Thyroid gland (tissue), 4 donors: Measurements from ENCODE around the gene TBC1D2B. TPM values are rescaled to one million over a fixed set of nuclear protein-coding genes. Genes with fewer than 3 reads are reported as not detected.
A peak's percentile ranks its signal among the peaks of the same experiment; 100 is the strongest.

ENCODE experiments used
- DNase-seq, 2 donors: peaks; one replicate each; pipeline ENCODE4 v3.0.0-alpha.2; 2019
- H3K27ac ChIP-seq, 3 donors: fragments of 200-600 bp; sonication (generic); 1 replicate in 2 of 3; 2 replicates in 1 of 3; pipeline ENCODE4 v1.5.1; 2016 to 2019; ENCODE audit warnings: mild to moderate bottlenecking in 1 of 3, moderate library complexity in 1 of 3
- H3K27me3 ChIP-seq: fragments of 200-600 bp; sonication (generic); one replicate; pipeline ENCODE4 v1.5.1; 2019
- H3K36me3 ChIP-seq, 2 donors: fragments of 200-600 bp; sonication (generic); one replicate each; pipeline ENCODE4 v1.5.1; 2016 to 2019
- H3K4me1 ChIP-seq, 2 donors: fragments of 200-600 bp; sonication (generic); one replicate each; pipeline ENCODE4 v1.5.1; 2017 to 2019
- H3K4me3 ChIP-seq, 3 donors: fragments of 200-600 bp; sonication (generic); replicated peaks in 1 of 3; 1 replicate in 2 of 3; 2 replicates in 1 of 3; pipeline ENCODE4 v1.5.1; 2016; ENCODE audit warnings: mild to moderate bottlenecking in 1 of 3
- H3K9me3 ChIP-seq: fragments of 200-600 bp; sonication (generic); one replicate; pipeline ENCODE4 v1.5.1; 2017
- POLR2A ChIP-seq, 2 donors: fragments of 450-650 bp; IDR thresholded peaks; one replicate each; pipeline ENCODE4 v1.6.1; 2017; ENCODE audit warnings: antibody characterized with exemption in 2 of 2, mild to moderate bottlenecking in 2 of 2, moderate library complexity in 1 of 2
- WGBS, 2 donors: methylation state at CpG; one replicate each; pipeline ENCODE4 v1.1.5; 2017; 5-methylcytosine and 5-hydroxymethylcytosine counted together
- intact Hi-C: fragments of 100-400 bp; cut with DNase I; formaldehyde crosslinking; loops from one replicate; pipeline ENCODE4 v1.15.1; 2023
- total RNA-seq, 4 donors: library from RNA; depleted of rRNA; stranded (reverse); fragments of >200 nt; gene quantifications; one replicate each; pipeline ENCODE4 v1.2.3, GENCODE V29; 2016
- TF ChIP-seq, protein P1 (sequence below), 6 experiments: fragments of 200-600 bp in 3 of 6; fragments of 450-650 bp in 3 of 6; sonication (generic) in 3 of 6; IDR thresholded peaks; one replicate each; pipeline ENCODE4 v1.5.1; 2016 to 2019; ENCODE audit warnings: antibody characterized with exemption in 6 of 6, mild to moderate bottlenecking in 2 of 6, inconsistent platforms in 1 of 6, moderate library complexity in 1 of 6

TBC1D2B gene
- total RNA-seq, 4 donors from 2014 or later = 32.8 to 54.0 (median 40.1) TPM

DNA sequence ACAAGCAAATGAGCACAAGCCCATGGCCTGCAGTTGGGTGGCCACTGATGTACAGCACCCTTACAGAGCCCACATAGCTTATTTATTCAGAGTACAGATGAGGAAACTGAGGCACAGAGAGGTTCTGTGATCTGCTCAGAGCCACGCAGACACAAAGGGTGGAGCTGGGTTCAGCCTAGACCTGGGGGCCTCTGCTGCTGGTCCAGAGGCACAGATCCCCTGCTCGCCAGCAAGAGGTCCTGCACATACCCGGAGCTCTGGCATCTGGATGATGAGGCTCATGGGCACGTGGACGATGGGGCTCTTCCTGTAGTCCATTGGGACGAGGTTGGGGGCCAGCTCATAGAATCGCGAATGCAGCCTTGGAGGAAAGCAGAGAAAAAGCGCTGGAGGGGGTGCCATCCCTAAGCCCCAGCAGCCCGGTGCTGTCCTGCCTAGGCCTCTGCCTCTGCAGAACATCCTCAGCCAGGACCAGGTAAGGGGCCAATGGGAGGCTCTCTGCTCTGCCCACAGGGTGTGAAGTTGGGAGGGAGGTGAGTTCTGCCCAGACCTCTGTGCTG lies 33.5 kb upstream of the TBC1D2B start:
- H3K36me3 ChIP-seq = no peaks in the 10 kb centered on the region
- no peaks in the 10 kb centered on the region for H3K4me1 ChIP-seq
- 91 to 93% methylated on average over 6 to 10 of the region's 10 CpGs for WGBS, 2 donors
- H3K27ac ChIP-seq = no peak overlapping the region
- H3K9me3 ChIP-seq = no peaks in the 10 kb centered on the region
- intact Hi-C loops = loop anchor here (5.0 kb wide), 1 partner anchor 81 kb away; no protein-coding TSS in a partner anchor
- no peak for DNase-seq
- H3K4me3 ChIP-seq = no peak overlapping the region
- no peaks in the 10 kb centered on the region for H3K27me3 ChIP-seq
- TF ChIP-seq, protein P1, sequence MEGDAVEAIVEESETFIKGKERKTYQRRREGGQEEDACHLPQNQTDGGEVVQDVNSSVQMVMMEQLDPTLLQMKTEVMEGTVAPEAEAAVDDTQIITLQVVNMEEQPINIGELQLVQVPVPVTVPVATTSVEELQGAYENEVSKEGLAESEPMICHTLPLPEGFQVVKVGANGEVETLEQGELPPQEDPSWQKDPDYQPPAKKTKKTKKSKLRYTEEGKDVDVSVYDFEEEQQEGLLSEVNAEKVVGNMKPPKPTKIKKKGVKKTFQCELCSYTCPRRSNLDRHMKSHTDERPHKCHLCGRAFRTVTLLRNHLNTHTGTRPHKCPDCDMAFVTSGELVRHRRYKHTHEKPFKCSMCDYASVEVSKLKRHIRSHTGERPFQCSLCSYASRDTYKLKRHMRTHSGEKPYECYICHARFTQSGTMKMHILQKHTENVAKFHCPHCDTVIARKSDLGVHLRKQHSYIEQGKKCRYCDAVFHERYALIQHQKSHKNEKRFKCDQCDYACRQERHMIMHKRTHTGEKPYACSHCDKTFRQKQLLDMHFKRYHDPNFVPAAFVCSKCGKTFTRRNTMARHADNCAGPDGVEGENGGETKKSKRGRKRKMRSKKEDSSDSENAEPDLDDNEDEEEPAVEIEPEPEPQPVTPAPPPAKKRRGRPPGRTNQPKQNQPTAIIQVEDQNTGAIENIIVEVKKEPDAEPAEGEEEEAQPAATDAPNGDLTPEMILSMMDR (IDR thresholded peaks at IDR 0.05) = no peak
- TF ChIP-seq POLR2A (IDR thresholded peaks at IDR 0.05) = no peak

DNA sequence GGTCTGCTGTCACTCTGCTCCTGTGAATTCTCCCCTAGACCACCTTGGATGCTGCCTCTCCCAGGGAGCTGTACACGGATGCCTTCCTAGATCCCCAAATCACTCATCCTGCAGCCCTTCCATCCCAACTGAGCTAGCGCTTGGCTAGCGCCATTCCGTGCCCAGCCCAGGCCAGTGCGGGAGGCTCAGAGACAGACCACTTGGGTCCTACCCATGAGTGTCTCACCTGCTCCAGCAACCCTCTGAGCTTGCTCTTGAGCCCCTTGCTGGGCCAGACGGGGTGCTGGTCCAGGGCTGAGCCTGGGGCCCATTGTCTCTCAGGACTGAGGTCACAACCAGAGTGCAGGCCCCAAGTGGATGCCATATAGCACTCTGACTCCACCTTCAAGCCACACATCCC lies 32.6 kb upstream of the TBC1D2B start:
- WGBS, 2 donors = 91 to 95% methylated on average over 6 of the region's 6 CpGs
- no peak for DNase-seq
- Histone ChIP-seq H3K4me1 (no peaks in the 10 kb centered on the region), H3K36me3 (no peaks in the 10 kb centered on the region), H3K27ac (no peak overlapping the region), H3K4me3 (no peak overlapping the region), H3K27me3 (no peaks in the 10 kb centered on the region), H3K9me3 (no peaks in the 10 kb centered on the region)
- intact Hi-C loops = loop anchor here (5.0 kb wide), 1 partner anchor 82 kb away; no protein-coding TSS in a partner anchor
- TF ChIP-seq, protein P1 (IDR thresholded peaks at IDR 0.05) = no peak
- no peak for TF ChIP-seq POLR2A (IDR thresholded peaks at IDR 0.05)

DNA sequence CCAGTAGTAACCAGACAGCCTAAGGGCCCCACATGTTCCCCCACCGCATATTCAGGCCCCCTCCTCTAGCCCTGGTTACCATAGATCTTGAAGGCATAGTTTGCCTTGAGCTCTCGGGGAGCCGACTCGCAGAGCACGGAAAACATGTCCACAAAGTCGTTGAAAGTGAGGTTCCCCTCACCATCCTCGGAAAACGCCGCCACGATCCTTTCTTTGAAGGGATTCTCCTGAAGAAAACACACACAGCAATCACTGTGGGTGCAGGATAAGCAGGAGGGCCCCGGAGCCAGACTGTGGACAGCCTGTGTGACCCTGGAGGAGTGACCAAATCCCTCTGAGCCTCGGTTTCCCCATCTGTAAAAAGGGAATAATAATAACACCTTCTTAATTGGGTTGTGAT lies 31.6 kb upstream of the TBC1D2B start:
- TF ChIP-seq POLR2A (IDR thresholded peaks at IDR 0.05) = no peak
- TF ChIP-seq, protein P1 (IDR thresholded peaks at IDR 0.05) = no peak
- WGBS, 2 donors = 93 to 95% methylated on average over 12 of the region's 12 CpGs
- H3K4me1 ChIP-seq = no peaks in the 10 kb centered on the region
- DNase-seq = no peak
- intact Hi-C loops = loop anchor here (2.0 kb wide), 1 partner anchor 142 kb away; no protein-coding TSS in a partner anchor
- no peaks in the 10 kb centered on the region for H3K27me3 ChIP-seq
- no peak overlapping the region for H3K27ac ChIP-seq
- H3K9me3 ChIP-seq = no peaks in the 10 kb centered on the region
- no peak overlapping the region for H3K4me3 ChIP-seq
- no peaks in the 10 kb centered on the region for H3K36me3 ChIP-seq

DNA sequence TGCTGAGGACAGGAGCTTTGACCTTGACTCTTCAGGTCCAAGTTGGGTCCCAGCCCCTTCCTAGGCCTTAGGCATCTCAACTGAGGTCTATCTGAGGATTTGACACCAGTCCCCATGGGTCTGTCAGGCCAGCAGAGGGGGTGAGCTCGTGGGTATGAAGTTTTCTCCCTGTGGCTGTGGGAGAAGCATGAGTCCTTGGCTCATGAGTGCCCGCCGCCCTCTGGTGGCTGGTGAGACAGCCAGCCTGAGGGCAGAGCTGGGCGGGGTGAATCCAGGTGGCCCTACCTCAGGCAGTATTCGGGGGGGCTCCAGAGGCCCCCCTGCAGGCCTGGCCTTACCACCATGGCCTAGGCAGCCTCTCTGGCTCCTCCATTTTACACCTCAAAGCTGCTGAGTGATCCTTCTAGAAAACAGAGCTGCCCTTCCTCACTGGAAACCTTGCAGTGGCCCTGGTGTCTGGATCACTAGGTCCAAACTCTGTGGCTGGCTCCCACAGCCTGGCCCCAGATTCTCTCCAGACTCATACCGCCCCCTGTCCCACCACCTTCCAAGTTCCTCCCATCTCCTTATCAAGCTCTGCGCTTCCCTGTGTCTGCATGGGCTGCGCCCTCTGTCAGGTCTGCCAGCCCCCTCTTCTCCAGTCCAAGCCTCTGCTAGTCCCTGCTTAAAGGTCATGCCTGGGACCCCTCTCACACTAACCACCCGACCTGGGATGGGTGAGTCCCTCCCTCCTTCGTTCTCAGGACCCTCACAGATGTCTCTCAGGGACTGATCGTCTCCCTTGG lies 31.0 kb upstream of the TBC1D2B start:
- Histone ChIP-seq H3K36me3 (no peaks in the 10 kb centered on the region), H3K4me1 (no peaks in the 10 kb centered on the region), H3K27me3 (no peaks in the 10 kb centered on the region), H3K4me3 (no peak overlapping the region), H3K9me3 (no peaks in the 10 kb centered on the region), H3K27ac (no peak overlapping the region)
- DNase-seq = peak; percentile 84 to 90
- intact Hi-C loops = loop anchor here (2.0 kb wide), 1 partner anchor 142 kb away; no protein-coding TSS in a partner anchor
- WGBS, 2 donors = 42 to 56% methylated on average over 7 to 11 of the region's 11 CpGs
- TF ChIP-seq POLR2A (IDR thresholded peaks at IDR 0.05) = no peak
- TF ChIP-seq, protein P1 (IDR thresholded peaks at IDR 0.05) = peak; percentile 85 to 97 (median 95)

- no peaks in the 10 kb centered on the region for H3K9me3 ChIP-seq
- H3K4me1 ChIP-seq = no peaks in the 10 kb centered on the region
- no peaks in the 10 kb centered on the region for H3K27me3 ChIP-seq
- DNase-seq = no peak
- no peak overlapping the region for H3K4me3 ChIP-seq
- WGBS, 2 donors = 88 to 96% methylated on average over 4 to 8 of the region's 8 CpGs
- TF ChIP-seq, protein P1 (IDR thresholded peaks at IDR 0.05) = no peak
- no peak for TF ChIP-seq POLR2A (IDR thresholded peaks at IDR 0.05)
- no peak overlapping the region for H3K27ac ChIP-seq
- H3K36me3 ChIP-seq = no peaks in the 10 kb centered on the region
- intact Hi-C loops = no loop called here
Measured at GRCh38 chr15:78107471-78107870, 30.0 kb upstream of the TBC1D2B start.
